ENCODE results near the gene RTCB.
"Not testable (repeated sequence)": the region's sequence is repeated elsewhere in the genome, so short reads cannot be mapped to it uniquely, and the experiment has no call there.

The RTCB gene

GRCh38 chr22:32389685-32390084 lies 22.4 kb downstream of the RTCB start:
- no peak for DNase-seq (ENCODE audit: low read depth)

DNA sequence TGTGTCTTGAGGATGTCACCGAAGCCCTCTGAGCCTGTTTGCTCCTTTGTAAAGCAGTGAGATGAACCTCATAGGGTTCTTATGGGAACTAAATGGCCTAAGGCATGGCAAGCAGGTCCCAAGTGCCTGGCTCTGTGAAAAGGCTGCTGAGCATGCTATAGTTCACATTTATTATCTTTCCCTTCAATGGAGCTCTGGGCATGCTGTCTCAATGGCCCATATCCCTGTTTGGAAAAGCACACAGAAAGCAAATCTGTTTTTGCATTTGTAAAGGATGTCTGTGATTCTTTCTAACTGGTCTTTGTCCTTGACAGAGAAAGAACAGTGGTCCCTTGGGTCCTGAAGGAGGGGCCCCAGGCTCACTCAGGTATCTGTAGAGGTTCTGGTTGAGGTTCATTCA lies 26.4 kb downstream of the RTCB start:
- DNase-seq (ENCODE audit: low read depth) = no peak

DNA sequence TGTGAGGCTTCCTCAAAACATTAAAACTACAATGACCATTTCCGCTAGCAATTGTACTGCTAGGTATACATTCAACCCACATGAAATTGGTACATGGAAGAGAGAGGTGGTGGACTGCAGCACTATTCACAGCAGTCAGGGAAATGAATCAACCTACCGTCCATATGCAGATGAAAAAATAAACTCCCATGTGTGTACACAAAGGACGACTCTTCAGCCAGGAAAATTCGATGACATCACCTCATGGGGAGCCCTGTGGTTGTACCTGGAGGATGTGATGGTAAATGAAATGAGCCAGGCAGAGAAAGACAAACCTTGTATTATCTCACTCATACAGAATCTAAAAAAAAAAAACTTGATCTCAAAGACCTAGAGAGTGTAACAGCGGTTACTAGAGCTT lies 31.1 kb downstream of the RTCB start:
- no peak for DNase-seq (ENCODE audit: low read depth)

DNA sequence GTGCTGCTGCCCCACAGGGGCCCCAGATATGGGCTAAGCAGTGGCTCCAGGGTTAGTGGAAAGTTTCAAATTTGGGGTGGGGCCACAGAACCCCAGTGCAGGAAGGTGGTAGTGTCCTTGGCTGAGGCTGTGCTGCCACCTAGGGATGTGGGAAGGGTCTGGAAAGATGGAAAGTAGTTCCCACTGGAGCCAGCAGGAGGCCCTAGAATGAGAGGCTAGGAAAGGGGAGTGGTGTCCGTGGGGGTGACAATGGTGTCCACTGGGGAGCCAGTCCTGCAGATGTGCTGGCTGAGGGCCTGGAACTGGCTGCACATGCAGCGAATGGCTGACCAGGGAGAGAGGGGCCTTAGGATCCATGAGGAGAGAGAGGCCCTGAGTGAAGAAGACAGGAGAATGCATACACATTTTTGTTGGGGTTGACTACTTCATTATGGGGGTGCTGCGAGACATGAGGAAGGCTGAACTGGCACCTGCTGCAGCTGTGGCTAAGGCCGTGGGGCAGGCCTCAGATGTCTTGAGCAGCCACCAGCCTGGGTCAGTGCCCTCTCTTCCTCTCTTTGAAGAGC lies 33.3 kb downstream of the RTCB start:
- DNase-seq (ENCODE audit: low read depth) = no peak

- no peak for DNase-seq (ENCODE audit: low read depth)
These were observed 35.4 kb downstream of the RTCB start for GRCh38 chr22:32376681-32377080.

- no peak for DNase-seq (ENCODE audit: low read depth)
These were observed 36.2 kb downstream of the RTCB start for GRCh38 chr22:32375678-32376450.

DNA sequence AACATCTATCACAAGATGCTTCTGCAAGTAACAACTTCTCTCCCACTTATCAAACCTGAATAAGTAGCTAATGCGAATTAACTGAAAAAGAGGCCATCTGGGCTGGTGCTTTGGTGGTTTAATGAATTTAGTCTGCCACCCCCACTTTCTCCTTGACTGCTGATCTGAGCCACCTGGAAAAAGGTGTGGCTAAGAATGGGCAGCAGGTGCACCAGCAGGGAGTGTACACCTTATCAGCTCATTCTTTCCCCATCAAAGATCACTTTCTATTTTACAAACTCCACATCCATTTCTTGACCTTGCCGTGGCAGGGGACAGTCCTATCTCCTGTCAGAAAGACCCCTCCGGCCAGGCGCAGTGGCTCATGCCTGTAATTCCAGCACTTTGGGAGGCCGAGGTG lies 47.8 kb downstream of the RTCB start:
- no peak for DNase-seq (ENCODE audit: low read depth)

- DNase-seq (ENCODE audit: low read depth) = no peak
These were observed 50.8 kb downstream of the RTCB start for GRCh38 chr22:32361257-32361656.

DNA sequence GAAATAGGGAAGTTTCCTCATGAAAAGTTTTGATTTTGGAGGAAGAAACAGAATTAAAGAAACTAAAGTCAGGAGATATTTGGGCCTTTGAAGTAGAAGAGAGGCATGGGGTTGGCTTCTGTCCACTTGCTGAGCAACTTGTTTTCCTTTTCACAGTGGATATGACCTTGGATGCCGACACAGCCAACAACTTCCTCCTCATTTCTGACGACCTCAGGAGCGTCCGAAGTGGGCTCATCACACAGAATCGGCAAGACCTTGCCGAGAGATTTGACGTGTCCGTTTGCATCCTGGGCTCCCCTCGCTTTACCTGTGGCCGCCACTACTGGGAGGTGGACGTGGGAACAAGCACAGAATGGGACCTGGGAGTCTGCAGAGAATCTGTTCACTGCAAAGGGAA lies 52.0 kb downstream of the RTCB start:
- DNase-seq (ENCODE audit: low read depth) = not testable (repeated sequence)

DNA sequence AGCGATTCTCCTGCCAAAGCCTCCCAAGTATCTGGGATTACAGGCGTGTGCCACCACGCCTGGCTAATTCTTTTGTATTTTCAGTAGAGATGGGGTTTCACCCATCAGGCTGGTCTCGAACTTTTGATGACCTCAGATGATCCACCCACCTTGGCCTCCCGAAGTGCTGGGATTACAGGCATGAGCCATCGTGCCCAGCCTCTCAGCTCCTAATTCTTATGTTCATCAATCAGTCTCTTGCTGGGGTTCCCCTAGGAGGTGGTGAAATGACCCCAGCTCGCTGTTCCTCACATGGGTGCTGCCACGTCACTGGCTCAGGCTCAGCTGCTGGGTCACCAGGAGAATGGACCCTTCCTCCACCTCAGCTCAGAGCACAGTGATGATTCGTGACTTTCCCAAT lies 54.5 kb downstream of the RTCB start, which contains the start of gene RFPL3:
TSS of gene RFPL3 (plus strand) at position 301 of the 400 bp plus-strand sequence. CDS start 205 bp downstream, outside the sequence.
- not testable (repeated sequence) for DNase-seq (ENCODE audit: low read depth)

DNA sequence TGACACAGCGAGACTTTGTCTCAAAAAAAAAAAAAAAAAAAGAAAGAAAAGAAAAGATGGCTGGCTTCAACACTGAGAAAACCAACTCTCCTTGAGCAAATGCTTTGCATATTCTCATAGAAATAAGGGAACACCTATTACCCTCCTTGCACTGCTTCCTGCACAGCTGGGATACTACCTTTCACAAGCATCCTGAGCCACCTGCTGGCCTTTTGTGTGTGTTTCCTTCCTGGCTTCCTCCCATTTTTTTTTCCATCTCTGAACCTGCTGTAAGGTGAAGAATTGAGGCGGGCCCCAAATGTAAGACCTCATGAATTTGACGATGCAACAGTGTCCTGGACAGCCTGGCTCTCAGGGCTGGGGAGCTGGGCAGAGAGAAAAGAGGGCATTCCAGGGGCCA lies 56.3 kb downstream of the RTCB start:
- no peak for DNase-seq (ENCODE audit: low read depth)

- DNase-seq (ENCODE audit: low read depth) = no peak
These were observed 57.4 kb downstream of the RTCB start for GRCh38 chr22:32354360-32355351.

DNA sequence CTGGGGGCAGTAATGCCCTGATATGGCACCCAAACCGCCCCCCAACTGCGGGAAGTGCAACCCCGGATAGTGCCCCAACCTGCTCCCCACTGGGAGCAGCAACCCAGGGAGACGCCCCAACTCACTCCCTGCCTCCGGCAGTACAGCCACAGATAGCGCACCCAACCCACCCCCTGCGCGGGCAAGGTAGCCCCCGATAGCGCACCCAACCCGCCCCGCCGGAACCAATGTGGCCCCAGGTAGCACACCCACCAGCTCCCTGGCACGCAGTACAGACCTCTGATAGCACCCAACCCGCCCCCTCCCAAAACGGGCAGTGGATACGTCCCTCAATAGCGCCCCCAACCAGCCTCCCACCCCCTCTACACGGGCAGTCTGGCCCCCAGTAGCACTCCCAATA lies 58.2 kb downstream of the RTCB start:
- DNase-seq (ENCODE audit: low read depth) = no peak

GRCh38 chr22:32353292-32353691 lies 58.8 kb downstream of the RTCB start:
- DNase-seq (ENCODE audit: low read depth) = no peak

GRCh38 chr22:32352681-32353080 lies 59.4 kb downstream of the RTCB start:
- no peak for DNase-seq (ENCODE audit: low read depth)

DNA sequence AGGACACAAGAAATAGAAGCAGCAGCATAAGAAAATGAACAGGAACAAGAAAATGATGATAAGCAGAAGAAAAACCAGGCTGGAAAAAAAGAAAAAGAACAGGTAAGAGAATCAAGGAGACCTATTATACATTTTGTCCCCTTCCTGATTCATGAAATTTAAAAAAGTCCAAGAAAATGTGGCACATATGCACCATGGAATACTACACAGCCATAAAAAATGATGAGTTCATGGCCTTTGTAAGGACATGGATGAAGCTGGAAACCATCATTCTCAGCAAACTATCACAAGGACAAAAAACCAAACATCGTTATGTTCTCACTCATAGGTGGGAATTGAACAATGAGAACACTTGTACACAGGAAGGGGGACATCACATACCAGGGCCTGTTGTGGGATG lies 60.2 kb downstream of the RTCB start:
- not testable (repeated sequence) for DNase-seq (ENCODE audit: low read depth)

DNA sequence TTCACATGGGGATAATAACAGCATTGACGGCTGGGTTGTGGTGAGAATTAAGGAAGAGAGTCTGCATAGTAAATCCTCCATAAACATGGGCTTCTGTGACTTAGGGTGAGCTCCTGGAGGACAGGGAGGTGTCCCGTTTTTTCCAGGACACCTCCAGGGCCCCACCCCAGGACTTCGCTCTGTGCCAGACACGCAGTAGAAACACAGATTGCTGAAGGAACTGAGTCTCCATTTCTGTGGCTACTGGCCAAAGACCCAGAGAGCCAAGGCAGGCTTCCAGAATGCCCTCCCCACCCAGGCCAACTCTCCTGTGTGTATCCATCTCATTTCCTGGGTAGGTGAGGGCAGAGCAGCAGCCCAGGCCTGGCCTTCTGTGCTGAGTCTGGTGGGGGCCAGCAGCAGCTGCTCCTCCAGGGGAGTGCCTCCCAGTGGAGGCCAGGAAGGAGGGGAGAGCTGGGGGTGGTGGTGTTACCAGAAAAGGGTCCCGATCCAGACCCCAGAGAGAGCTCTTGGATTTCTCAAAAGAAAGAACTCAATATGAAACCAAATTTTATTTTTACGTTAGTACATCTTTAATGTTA lies 63.9 kb downstream of the RTCB start:
- DNase-seq (ENCODE audit: low read depth) = no peak

DNA sequence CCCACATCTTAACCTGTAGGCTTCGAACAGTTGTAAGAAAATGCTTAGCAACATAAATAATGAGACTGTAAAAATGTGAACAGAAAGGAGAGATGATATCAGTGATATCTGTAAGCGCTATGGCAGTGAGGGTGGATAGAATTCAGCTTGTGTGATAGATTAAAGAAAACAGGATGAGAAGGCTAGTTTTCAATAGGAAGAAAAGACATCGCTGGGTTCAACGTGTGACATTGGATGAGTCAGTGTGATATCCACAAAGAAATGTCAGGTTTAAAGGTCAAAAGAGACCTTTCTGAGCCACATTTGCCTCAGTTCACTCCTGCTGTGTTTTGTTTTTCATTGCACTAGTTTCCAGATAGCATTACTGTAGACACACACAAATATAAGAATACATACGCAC lies 68.1 kb downstream of the RTCB start:
- DNase-seq (ENCODE audit: low read depth) = no peak

DNA sequence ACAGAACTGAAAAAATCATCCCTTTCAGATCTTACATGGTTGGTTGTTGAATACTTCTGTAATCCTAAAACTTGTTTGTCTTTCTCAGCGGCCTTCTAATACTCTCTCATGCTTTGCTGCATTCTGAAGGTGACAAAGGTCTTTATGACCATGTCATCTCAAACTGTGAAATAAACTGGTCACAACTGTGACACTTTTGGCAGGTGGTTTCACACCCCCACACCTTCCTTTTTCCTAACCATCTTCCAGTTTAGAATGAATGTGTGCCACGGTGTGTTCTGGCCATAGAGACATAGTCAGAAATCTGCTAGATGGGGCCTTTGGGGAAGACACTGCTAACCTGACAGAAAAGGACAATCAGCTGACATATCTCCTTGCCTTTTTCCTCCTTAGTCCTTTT lies 69.1 kb downstream of the RTCB start:
- no peak for DNase-seq (ENCODE audit: low read depth)

DNA sequence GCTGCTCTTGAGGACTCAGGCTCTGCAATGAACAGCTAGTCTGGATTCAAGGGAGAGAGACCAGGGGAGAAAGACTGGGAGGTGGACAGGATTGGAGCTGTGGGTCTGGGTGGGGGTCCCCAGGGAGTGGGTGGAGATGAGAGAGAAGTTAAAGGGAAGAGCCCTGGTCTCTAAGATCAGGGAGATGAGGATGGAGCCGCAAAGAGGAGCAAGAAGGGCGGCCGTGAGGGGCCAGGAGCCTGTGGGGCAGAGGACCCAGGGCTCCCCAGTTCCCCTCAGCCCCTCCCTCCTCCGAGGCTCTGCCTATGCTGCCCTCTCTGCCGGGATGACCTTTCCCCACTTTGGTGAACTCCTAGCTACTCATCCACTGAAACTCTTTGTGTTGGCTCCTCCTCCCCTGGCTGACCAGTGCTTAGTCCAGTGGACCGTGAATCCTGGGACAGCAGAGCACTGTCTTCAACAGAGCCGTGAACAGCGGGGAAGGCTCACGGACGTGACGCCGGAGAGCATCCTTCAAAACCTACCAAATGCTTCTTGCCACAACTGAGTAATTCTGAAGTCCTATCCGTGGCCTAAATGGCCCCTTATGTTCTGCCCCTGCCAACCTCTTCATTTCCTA lies 70.8 kb downstream of the RTCB start:
- DNase-seq (ENCODE audit: low read depth) = no peak

DNA sequence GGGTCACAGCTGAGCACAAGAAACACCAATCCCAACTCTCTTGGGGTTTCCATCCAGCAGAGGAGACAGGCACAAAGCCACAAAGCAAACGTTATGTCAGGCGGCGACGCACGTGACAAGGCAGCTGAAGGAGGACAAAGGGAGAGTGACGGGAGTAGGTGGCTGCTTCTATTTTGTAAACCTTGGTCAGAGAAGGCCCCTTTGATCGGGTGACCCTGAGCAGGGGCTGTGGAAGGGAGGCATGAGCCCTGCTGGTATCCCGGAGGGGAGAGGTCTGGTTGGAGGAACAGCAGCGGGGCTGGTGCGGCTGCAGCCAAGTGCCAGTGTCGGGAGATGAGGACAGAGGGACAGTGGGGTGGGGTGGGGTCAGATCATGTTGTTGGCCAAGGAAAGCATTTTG lies 71.6 kb downstream of the RTCB start:
- no peak for DNase-seq (ENCODE audit: low read depth)

All from stimulated activated CD4-positive, alpha-beta T cell treated with anti-CD3 and anti-CD28 coated beads, Interleukin-2, amount 100 ng/mL, for 4 hours (primary cell).